DMS53 (cell line): ENCODE results near the gene POU5F1.
"Not testable (repeated sequence)": the region's sequence is repeated elsewhere in the genome, so short reads cannot be mapped to it uniquely, and the experiment has no call there.

Experiments
- DNase-seq: peaks from one replicate; lab custom pipeline; 2025; lab: John Stamatoyannopoulos, UW

Gene POU5F1

DNA sequence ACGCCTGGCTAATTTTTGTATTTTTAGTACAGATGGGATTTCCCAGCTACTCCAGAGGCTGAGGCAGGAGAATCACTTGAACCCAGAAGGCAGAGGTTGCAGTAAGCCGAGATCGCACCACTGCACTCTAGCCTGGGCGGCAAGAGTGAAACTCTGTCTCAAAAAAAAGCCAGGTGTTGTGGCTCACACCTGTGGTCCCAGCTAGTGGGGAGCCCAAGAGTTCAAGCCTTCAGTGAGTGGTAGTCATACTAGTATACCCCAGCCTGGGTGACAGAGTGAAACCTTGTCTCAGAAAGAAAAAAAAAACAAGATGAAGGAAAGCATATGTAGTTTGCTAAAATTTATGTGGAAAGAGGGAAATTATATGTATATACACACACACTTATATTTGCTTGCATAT lies 20.0 kb upstream of the POU5F1 start:
- no peak for DNase-seq

DNA sequence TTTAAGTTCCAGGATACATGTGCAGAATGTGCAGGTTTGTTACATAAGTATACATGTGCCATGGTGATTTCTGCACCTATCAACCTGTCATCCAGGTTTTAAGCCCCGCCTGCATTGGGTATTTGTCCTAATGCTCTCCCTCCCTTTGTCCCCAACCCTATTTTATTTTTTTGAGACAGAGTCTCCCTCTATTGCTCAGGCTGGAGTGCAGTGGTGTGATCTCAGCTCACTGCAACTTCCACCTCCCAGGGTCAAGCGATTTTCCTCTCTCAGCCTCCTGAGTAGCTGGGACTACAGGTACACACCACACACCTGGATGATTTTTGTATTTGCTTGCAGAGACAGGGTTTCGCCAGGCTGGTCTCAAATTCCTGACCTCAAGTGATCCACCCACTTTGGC lies 18.7 kb upstream of the POU5F1 start:
- not testable (repeated sequence) for DNase-seq

DNA sequence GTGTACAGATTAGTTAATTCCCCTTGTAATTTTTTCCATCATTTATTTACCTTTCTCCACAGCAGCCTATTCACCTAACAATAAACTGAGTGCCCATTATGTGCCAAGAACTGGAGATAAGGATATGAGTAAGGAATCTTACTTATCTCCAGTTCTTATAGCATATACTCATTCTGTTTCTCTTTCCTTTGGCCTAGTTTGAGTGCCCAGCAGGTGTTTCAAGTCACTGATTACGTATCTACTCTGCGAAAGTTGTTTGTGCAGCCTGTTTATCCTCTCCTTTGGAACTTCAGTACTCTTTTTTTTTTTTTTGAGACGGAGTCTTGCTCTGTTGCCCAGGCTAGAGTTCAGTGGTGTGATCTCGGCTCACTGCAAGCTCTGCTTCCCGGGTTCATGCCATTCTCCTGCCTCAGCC lies 17.3 kb upstream of the POU5F1 start:
- DNase-seq, result no peak

DNA sequence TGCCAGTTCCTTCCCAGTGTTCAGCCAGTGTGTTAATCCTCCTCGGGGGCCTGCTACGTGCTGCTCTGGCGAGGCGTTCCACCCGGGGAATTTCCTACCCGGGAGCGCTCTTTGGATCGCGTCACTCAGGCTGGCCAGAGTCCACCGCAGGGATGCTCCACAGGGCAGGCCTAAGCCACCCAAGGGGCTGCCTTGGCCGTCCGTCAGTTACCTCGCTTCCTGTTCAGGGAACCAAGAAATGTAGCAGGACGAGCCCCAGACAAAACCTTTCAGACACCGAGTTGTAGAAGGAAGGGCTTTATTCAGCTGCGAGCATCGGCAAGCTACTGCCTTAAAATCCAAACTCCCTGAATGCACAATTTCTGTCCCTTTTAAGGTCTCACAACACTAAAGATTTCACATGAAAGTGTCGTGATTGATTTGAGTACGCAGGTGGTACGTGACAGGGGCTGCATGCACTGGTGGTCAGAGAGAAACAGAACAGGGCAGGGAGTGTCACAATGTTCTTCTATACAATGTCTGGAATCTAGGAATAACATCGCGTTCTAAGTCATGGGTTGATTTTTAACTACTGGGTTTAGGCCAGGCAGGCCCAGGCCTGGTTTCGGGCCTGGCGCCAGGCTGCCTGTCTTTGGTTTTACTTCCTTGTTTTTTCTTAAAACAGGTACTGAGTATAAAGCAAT lies 15.7 kb upstream of the POU5F1 start:
- no peak for DNase-seq

DNA sequence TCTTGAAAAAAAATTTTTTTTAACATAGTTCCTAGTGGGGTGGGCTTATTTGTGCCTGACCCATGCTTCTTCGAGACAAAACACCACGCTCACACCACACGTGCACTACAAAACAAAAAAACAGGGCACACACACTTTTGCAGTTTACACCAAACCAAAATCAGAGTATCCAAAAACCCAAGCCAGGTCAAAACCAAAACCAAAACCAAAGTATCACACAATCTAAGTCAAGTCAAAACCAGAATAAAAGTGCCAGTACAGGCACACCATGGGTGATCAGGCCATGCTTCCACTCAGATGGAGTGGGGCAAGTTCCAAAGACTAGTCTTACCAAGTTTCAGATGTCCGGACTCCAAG lies 15.2 kb upstream of the POU5F1 start:
- not testable (repeated sequence) for DNase-seq

DNA sequence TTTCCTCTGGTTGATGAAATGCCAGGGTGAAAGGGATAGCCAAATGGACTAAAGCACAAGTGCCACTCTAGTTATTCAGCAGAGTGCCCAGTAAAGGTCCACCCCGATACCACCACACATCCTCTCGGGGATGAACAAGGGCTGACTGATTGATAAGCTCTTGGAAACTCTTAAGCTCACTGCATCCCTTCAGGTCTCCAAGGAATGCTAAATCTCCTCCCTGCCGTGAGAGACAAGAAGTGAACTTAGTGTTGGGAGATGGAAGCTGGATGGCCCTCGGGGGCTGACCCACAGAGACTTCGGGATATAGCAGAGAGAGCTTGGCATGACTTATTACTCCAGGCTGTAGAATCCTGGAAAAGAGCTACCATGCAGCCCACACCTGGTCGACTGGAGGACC lies 13.4 kb upstream of the POU5F1 start:
- not testable (repeated sequence) for DNase-seq

DNA sequence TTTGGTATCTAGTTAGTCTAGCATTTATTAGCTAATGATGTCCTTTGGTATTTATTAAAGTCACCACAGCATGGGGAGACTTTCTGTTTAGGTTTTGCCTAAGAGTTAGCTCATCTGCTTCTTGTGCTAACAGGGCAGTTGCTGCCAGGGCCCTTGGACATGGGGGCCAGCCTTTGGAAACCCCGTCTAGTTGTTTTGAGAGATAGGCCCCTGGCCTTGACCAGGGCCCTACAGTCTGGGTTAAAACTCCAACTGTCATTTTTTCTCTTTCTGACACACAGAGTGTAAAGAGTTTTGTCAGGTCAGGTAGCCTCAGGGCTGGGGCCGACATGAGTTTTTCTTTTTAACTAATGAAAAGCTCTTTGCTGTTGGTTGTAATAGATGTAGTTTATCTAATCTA lies 12.8 kb upstream of the POU5F1 start:
- DNase-seq, result not testable (repeated sequence)

DNA sequence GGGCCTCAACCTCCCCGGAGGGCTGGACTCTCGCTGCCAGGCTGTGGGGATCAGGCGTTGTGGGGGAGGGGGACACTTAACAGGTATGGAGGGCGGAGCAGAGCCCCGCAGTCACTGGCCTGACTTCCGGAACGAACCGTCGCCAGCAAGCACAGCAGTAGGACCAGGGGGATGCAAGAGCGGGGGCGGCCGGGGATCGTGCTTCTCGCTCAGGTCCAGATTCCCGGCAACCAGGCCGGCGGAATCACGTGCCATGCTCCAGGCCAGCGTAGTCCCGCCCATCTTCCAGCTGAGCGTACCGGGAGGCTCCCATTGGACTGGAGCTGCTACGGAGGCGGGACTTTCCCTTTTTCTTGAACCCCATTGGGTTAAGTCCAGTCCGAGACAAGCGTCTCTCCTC lies 10.0 kb upstream of the POU5F1 start:
- DNase-seq, result no peak

DNA sequence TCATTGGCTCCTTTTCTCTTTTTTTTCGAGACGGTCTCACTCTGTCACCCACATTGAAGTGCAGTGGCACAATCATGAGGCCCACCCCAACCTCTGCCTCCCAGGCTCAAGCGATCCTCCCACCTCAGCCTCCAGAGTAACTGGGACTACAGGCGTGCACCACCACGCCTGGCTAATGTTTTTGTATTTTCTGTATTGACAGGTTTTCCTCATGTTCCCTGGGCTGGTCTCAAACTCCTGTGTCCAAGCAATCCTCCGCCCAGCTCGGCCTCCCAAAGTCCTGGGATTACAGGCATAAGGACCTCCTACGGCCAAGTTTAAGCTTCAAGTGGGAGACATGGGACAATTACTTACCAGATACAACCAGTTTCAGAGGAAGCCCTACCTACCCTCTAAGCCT lies 9.4 kb upstream of the POU5F1 start:
- DNase-seq, result no peak

DNA sequence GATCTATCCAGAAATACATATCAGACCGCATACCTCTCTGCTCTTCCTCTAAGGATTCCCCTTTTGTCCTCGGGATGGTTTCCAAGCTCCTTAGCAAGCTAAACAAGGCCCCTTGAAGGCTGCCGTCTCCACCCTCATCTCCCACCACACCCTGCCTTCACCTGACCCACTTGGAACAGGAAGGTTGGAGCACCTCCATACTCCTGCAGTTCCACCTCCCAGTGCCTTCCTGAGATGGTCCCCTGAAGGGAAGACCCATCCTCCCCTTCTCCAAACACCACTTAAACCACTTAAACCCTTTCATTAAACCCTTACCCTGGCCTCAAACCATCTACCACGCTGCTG lies 8.5 kb upstream of the POU5F1 start:
- no peak for DNase-seq

DNA sequence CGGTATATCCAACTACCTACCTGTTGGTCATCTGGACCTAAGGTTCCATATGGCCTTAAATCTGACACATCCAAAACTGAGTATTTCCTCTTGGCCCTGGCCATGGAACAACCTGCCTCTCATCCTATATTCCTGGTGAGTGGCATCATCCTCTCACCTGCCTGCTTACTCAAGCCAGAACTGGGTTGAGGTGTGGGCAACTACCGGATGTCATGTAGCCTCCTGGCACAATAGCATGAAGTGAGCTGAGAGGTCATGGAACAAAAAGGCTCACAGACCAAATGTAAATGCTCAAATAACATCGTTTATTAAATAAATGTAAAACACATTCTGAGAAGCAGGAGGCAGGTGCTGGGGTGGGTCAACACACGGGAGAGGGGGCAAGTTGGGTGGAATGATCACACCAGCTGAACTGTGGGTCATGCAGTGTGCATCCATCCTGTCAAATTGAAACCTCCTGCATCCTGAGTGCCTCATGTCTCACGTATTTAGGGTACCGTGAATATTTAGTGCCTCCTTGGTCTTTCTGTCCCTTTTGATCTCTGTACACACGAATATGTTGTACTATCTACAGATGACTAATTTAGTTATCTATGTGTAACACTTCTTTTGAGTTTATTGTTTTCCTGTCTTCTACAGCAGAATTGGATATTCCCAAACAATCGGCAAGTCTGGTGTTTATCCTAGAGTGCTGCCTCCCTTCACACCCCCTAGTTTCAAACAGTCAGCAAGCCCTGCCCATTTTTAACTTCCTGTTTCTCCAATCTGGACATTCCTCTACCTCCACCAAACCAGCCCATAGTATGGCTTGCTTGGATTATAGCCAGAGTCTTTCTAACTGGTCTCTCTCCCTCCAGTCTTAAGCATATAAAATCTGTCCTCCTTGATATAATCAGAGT lies 7.9 kb upstream of the POU5F1 start:
- DNase-seq, result no peak

DNA sequence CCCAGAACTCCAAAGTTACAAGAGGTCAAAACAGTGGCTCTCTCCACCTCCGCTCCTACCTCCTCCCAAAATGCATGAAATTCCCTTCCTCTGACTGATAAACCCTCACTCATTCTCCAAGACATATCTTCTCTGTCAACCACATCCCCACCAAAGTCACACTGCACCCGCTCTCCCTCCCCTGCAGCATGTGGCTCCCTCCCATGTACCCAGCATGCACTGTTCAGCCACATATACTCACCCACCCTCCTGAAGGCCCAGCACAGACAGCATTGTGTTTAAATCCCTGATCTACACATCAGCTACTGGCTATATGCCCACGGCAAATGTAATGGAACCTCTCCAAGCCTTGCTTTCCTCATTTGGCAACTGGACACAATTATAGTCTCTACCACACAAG lies 5.5 kb upstream of the POU5F1 start:
- DNase-seq, result no peak

DNA sequence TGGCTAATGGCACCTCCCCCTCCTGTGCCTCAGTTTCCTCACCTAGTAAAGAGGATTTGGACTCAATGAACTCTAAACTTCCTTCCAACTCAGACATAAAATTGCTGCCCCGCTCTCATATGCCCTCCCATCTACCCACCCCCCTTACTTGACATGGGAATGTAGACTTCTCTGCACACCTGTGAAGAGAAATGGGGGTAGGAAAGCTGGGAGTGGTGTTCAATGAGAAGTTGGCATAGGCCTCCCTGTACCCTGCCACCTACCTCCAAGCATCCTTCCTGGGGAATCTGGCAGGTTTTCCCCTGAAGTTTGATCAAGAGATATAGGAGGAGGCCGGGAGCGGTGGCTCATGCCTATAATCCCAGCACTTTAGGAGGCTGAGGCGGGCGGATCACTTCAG lies 3.9 kb upstream of the POU5F1 start:
- DNase-seq, result no peak

DNA sequence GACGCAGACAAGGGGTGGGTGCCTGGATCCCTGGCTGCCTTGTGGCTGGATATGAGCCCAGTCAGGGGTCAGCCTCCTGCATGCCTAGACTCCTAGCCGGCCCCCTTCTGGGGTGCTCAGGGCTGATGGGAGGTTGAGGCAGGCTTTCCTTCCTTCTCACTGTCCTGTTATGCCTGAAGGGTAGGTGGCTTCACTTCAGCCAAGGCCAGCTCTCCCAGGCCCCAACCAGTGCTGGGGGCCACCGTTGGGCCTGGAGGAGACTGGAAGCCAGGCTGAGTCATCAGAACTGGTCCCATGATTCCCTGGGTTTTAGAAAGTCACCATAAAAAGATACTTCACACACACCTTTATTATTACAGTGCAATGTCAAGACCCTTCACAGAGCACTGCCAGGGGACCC lies 2.9 kb upstream of the POU5F1 start:
- DNase-seq, result no peak

DNA sequence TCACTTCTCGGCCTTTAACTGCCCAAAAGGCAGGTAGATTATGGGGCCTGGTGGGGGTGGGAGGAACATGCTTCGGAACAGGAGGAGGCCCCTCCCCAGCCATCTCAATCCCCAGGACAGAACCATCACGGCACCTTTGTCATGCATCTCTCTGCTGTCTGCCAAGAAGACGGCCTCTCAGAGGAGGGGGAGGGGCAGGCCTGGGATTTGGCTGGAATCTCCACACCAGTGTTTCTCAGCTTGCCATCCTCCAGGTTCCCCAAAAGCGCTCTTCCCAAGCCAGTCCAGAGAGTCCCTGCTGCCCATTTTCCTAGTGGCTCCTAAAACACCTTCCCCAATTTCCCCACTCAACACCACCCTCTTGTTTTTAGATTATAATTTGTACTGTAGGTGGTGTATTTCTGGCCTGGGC lies 2.5 kb upstream of the POU5F1 start:
- DNase-seq, result no peak

DNA sequence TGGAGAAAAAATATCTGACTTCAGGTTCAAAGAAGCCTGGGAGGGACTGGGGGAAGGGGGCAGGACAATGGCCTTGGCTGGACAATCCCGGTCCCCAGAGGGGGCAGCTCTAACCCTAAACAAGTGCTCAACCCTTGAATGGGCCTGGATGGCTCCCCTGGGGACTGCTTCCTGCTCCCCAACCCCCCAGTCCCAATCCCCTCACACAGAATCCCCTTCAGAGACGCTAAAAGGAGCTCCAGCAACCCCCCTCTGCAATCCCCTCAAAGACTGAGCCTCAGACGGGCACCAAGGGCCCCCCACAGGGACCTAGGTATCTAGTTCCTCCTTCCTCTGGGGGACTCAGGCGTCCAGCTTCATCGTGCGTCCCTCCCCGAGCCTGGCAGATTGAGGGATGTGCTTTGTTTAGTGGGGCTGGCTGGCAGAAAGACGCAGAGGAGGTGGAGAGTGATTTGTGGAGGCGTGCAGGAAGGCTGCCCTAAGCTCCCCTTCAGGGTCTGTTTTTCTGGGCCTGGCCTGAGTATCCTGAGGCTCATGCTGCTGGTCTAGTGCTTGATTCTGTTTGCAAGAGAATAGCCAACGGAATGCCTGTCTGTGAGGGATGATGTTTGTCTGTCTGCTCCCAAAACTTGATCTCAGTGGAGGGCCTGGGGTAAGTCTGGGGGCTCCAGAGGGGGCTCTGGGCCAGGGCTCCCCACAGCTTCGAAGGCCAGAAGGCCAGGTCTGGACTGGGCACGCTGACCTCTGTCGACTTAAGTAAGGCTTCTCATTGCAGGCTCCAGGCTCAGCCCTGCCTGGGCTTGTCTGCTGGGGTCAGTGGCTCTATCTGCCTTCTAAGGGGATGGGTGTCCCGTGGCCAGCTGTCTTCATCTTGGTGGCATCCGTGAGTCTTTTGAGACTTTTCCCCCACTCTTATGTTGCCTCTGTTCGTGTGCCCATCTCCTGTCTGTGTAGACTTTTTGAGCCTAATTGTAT lies 1.7 kb upstream of the POU5F1 start:
- DNase-seq, result no peak

DNA sequence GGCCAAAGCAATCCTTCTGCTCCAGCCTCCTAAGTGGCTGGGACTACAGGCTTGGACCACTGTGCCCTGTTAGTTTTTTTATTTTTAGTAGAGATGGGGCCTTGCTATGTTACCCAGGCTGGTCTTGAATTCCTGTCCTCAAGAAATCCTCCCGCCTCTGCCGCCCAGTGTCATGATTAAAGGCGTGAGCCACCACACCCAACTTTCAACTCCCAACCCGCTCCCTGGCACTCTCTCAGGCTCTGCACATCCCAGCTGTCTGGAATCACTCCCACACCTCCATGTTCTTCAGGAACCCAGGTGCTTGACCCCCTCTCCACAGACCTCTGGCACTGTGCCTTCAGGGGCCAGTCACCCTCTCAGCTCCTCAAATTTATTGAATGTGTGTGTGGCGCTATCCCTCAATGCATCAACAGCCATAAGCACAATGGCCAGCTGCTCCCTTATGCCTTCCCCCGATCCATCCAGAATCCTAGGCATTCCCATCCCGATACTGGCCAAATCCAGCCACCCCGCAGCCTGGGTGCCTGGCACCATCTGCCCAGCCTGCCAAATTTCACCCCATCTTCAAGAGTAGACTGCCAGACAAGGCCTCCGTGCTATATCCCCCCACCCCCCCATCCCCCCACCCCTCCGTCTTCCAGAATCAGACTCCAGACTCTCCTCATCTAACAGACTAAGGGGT lies 647 bp upstream of the POU5F1 start:
- DNase-seq, result no peak

DNA sequence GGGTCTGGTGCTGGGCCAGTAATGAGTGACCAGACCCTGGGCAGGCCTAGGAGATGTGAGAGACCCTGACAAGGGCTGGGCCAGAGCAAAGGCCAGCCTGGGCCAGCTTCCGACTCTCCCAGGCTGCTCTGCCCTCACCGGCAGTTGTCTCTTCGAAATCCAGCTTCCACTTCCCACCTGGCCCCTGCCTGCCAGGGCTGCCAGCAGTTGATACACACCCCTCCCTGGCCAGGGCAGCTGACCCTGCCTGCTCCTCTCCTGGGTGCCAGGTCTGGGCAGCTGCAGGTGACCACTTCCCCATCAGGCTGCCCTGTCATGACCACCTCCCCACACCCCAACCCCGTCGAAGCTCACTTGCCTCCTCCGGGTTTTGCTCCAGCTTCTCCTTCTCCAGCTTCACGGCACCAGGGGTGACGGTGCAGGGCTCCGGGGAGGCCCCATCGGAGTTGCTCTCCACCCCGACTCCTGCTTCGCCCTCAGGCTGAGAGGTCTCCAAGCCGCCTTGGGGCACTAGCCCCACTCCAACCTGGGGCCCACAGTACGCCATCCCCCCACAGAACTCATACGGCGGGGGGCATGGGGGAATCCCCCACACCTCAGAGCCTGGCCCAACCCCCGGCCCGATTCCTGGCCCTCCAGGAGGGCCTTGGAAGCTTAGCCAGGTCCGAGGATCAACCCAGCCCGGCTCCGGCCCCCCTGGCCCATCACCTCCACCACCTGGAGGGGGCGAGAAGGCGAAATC lies 453 bp downstream of the POU5F1 start:
- not testable (repeated sequence) for DNase-seq

DNA sequence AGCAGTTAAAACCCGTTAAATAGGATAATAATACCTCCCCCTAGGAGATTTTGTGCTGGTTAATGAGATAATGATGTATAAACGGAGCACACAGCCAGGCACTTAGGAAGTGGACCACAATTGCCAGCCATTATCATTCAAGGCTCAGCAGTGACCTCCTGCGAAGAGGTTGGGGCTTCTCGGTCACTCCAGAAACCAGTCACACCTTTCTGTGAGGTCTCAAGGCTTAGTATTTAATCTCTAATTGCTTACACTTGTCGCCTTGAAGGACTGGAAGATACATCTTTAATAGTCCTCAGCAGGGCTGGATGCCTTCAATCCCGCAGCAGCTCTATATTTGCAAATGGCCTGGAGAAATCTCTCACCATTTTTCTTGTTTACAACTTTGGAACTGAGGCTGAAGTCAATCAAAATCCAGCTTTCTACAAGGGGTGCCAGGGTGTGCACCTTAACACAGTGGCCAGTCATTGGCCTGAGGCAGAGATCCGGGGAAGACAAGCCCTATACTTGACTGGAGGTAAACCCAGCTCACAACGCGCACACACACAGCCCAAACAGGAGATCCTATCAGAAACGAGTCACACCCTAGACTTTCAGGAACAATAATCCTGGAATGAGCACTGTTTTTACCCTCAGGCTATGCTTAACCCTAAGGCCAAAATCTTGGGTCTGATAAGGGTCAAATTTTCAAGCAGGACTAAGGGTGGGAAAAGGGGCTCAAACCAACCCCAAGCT lies 1.2 kb downstream of the POU5F1 start:
- no peak for DNase-seq

DNA sequence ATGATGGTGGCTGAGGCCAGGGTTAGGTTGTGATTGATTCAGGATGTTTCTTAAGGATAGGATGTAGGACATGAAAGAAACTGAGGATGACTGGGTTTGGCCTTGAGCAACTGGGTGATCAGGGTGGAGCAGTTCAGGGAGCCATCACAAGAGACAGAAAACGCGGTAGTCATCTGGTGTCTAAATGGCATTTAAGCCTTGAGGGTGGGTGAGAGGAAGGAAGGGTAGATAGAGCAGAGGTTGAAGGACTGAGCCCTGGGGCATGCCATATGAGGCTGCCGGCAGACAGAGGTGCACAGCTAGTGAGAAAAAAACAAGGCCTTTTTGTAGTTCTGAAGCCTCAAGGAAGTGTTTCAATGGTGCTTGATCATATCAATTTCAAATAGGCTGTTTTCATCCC lies 1.9 kb downstream of the POU5F1 start:
- no peak for DNase-seq

DNA sequence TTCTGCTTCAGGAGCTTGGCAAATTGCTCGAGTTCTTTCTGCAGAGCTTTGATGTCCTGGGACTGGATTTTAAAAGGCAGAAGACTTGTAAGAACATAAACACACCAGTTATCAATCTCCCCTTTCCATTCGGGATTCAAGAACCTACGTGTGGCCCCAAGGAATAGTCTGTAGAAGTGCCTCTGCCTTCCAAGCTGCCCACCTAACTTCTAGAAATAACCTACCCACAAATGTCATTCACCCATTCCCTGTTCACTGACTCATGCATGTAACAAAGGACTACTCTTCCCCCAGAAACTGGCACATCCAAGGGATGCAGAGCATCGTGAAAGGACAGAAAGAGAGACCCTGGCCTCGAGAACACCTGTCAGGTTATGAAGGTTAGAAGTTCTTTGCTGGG lies 4.5 kb downstream of the POU5F1 start:
- DNase-seq, result no peak
